Panc1 (cell line): ENCODE data around the gene IMMT. TPM values are rescaled to one million over a fixed set of nuclear protein-coding genes. Genes with fewer than 3 reads are reported as not detected.

ENCODE experiments used
- ATAC-seq: fragments of 200-7000 bp; cut with Tn5 transposase; 2 replicates; pipeline ENCODE4 v1.9.1; 2020; ENCODE audit warnings: mild to moderate bottlenecking, moderate library complexity
- BruUV-seq: library from RNA; stranded (reverse); fragments of 400-500 nt; replicated peaks from 2 replicates; lab custom pipeline; 2021; lab: Mats Ljungman, UMichigan
- CTCF ChIA-PET: fragments of 300-600 bp; sonication (Branson Sonifier 250); formaldehyde crosslinking; loops from one replicate; lab custom pipeline; 2022; ENCODE audit warnings: antibody characterized with exemption; lab: Charles Lee
- POLR2A ChIA-PET: fragments of 300-600 bp; sonication (Branson Sonifier 250); formaldehyde crosslinking; loops from one replicate; lab custom pipeline; 2022; ENCODE audit warnings: antibody characterized with exemption; lab: Charles Lee
- DNase-seq: peaks from one replicate; pipeline ENCODE4 v3.0.0-alpha.2; 2010; ENCODE audit warnings: low read depth, low spot score
- H3K27ac ChIP-seq: 2 replicates; pipeline ENCODE4 v1.5.1; 2011; ENCODE audit warnings: mild to moderate bottlenecking, low read length, inconsistent platforms
- H3K27me3 ChIP-seq: fragments of 200-500 bp; sonication (Bioruptor generic); 2 replicates; pipeline ENCODE4 v1.6.0; 2014; ENCODE audit warnings: low read length, inconsistent platforms; ENCODE audit not compliant: control insufficient read depth, insufficient read depth
- H3K36me3 ChIP-seq: fragments of 200-500 bp; sonication (Bioruptor generic); 2 replicates; pipeline ENCODE4 v1.5.1; 2014; ENCODE audit warnings: inconsistent platforms, mild to moderate bottlenecking, low read length, moderate library complexity; ENCODE audit not compliant: control insufficient read depth, insufficient read depth
- H3K4me1 ChIP-seq: 2 replicates; pipeline ENCODE4 v1.5.1; 2011; ENCODE audit warnings: inconsistent platforms, mild to moderate bottlenecking, low read length, moderate library complexity; ENCODE audit not compliant: control insufficient read depth, insufficient read depth
- H3K4me3 ChIP-seq, 2 experiments: 2 replicates each; pipeline ENCODE4 v1.5.1; 2011 to 2012; ENCODE audit warnings: low read depth in 2 of 2, low read length in 2 of 2, mild to moderate bottlenecking in 2 of 2, inconsistent platforms in 1 of 2, moderate library complexity in 1 of 2
- H3K9me3 ChIP-seq: fragments of 200-500 bp; sonication (Bioruptor generic); 2 replicates; pipeline ENCODE4 v1.5.1; 2014; ENCODE audit warnings: low read depth, mild to moderate bottlenecking, inconsistent platforms, low read length, moderate library complexity; ENCODE audit not compliant: control insufficient read depth, insufficient read depth
- POLR2AphosphoS5 ChIP-seq: IDR thresholded peaks from 2 replicates; pipeline ENCODE4 v1.6.1; 2012; ENCODE audit warnings: mild to moderate bottlenecking, low read depth, low read length, moderate library complexity
- REST ChIP-seq, 2 experiments: IDR thresholded peaks; 2 replicates each; pipeline ENCODE4 v1.6.1; 2011 to 2012; ENCODE audit warnings: low read depth in 2 of 2, control low read depth in 1 of 2, low read length in 1 of 2, mild to moderate bottlenecking in 1 of 2, moderate library complexity in 1 of 2; ENCODE audit not compliant: insufficient read depth in 1 of 2
- SIN3A ChIP-seq: IDR thresholded peaks from 2 replicates; pipeline ENCODE4 v1.6.1; 2012; ENCODE audit warnings: low read depth, mild to moderate bottlenecking, low read length, moderate library complexity, borderline replicate concordance; ENCODE audit not compliant: insufficient read depth
- TCF7L2 ChIP-seq: IDR thresholded peaks from 2 replicates; pipeline ENCODE4 v1.6.1; 2011; ENCODE audit warnings: mild to moderate bottlenecking, low read depth, low read length, inconsistent platforms
- in situ Hi-C: cut with HindIII; loops from 2 replicates; pipeline ENCODE4 v1.10.0; 2016; ENCODE audit warnings: low sequenced_read_pairs, low pct_unique_long_range_greater_than_20kb
- intact Hi-C: fragments of 100-400 bp; cut with micrococcal nuclease; formaldehyde crosslinking; loops from one replicate; pipeline ENCODE4 v1.10.0; 2022; ENCODE audit not compliant: unreplicated experiment
- total RNA-seq: library from RNA; stranded (reverse); gene quantifications from one replicate; pipeline ENCODE4 v1.2.1, GENCODE V29; 2021; ENCODE audit not compliant: unreplicated experiment
- TF ChIP-seq, protein P1 (sequence below): fragments of 450-650 bp; IDR thresholded peaks from 2 replicates; pipeline ENCODE4 v1.5.1; 2017; ENCODE audit warnings: mild to moderate bottlenecking

IMMT gene
- total RNA-seq, 1 experiment from 2014 or later: 138 TPM

DNA sequence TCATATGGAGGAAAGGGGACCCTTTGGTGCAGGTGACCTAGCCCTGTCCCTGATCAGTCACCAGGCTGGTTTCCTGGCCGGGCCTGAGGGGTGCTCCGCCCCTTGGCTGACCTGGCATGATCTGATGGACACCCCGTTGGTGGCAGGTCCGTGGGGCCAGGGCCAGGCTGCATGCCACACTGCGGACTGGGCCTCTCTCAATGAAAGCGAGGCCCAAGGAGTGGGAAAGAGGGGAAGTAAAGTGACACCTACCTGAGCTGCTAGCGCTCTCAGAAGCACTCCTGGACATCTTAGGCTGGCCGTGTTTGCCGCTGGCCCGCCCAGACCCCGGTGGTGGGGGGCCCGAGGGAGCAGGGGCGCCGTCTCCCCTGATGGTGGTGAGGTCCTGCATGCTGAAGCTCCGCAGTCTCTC lies 37.1 kb upstream of the IMMT start:
- intact Hi-C loops (no loop called here), in situ Hi-C loops (no loop called here)
- Histone ChIP-seq H3K27ac (no peak overlapping the region), H3K36me3 (no peaks in the 10 kb centered on the region), H3K4me1 (no peaks in the 10 kb centered on the region), H3K9me3 (no peaks in the 10 kb centered on the region), H3K4me3 (no peak overlapping the region), H3K27me3 (no peaks in the 10 kb centered on the region; the same call in 1 of the 2 replicates)
- no TSS peak for BruUV-seq
- ATAC-seq: no peak
- no peak for DNase-seq
- ChIA-PET CTCF (no interaction called here), POLR2A (no interaction called here)
- TF ChIP-seq SIN3A (no peak), POLR2AphosphoS5 (no peak), REST (IDR thresholded peaks at IDR 0.05; ENCODE audit: insufficient read depth in 1 of 2, low read depth in 2 of 2, low read length in 1 of 2) (no peak), TCF7L2 (no peak)
- TF ChIP-seq, protein P1, sequence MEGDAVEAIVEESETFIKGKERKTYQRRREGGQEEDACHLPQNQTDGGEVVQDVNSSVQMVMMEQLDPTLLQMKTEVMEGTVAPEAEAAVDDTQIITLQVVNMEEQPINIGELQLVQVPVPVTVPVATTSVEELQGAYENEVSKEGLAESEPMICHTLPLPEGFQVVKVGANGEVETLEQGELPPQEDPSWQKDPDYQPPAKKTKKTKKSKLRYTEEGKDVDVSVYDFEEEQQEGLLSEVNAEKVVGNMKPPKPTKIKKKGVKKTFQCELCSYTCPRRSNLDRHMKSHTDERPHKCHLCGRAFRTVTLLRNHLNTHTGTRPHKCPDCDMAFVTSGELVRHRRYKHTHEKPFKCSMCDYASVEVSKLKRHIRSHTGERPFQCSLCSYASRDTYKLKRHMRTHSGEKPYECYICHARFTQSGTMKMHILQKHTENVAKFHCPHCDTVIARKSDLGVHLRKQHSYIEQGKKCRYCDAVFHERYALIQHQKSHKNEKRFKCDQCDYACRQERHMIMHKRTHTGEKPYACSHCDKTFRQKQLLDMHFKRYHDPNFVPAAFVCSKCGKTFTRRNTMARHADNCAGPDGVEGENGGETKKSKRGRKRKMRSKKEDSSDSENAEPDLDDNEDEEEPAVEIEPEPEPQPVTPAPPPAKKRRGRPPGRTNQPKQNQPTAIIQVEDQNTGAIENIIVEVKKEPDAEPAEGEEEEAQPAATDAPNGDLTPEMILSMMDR: no peak

GRCh38 chr2:86231680-86232372 lies 36.6 kb upstream of the IMMT start:
- Histone ChIP-seq H3K9me3 (no peaks in the 10 kb centered on the region), H3K4me1 (no peaks in the 10 kb centered on the region), H3K27ac (no peak overlapping the region), H3K27me3 (no peaks in the 10 kb centered on the region; the same call in 1 of the 2 replicates), H3K4me3 (no peak overlapping the region), H3K36me3 (no peaks in the 10 kb centered on the region)
- intact Hi-C loops: no loop called here
- in situ Hi-C loops: no loop called here
- no peak for DNase-seq
- no peak for TF ChIP-seq REST (IDR thresholded peaks at IDR 0.05; ENCODE audit: insufficient read depth in 1 of 2, low read depth in 2 of 2, low read length in 1 of 2)
- no peak for TF ChIP-seq TCF7L2
- no peak for TF ChIP-seq POLR2AphosphoS5
- no peak for TF ChIP-seq SIN3A
- TF ChIP-seq, protein P1: no peak
- CTCF ChIA-PET: no interaction called here
- BruUV-seq: no TSS peak
- POLR2A ChIA-PET: no interaction called here
- no peak; the same call in 1 of the 2 replicates for ATAC-seq
